SK-N-MC (cell line): Measurements from ENCODE around the gene CCDC93.

Experiments
- EZH2 ChIP-seq: fragments of 200-600 bp; sonication (generic); IDR thresholded peaks from one replicate; pipeline ENCODE4 v1.6.1; 2017; ENCODE audit warnings: antibody characterized with exemption
- FOXP2 ChIP-seq: optimal IDR thresholded peaks from 2 replicates; pipeline ENCODE3; 2011; ENCODE audit warnings: mild to moderate bottlenecking, moderate library complexity; ENCODE audit not compliant: insufficient read depth; ENCODE audit errors: extremely low read length, control extremely low read depth
- POLR2AphosphoS5 ChIP-seq: IDR thresholded peaks from 2 replicates; pipeline ENCODE4 v1.6.1; 2012; ENCODE audit warnings: mild to moderate bottlenecking, low read depth, low read length, borderline replicate concordance

- TF ChIP-seq POLR2AphosphoS5, result no peak
- TF ChIP-seq EZH2, result no peak
- TF ChIP-seq FOXP2, result no peak
These were observed 83.1 kb downstream of the CCDC93 start for GRCh38 chr2:117930775-117931174.
